ENCODE measurements around the gene RPF1.
A peak's percentile ranks its signal among the peaks of the same experiment; 100 is the strongest.

- TF ChIP-seq SP1 (IDR thresholded peaks at IDR 0.05), result no peak
- TF ChIP-seq BHLHE40 (IDR thresholded peaks at IDR 0.05; ENCODE audit: borderline replicate concordance), result no peak
- peak; percentile 71 for TF ChIP-seq ZNF384 (IDR thresholded peaks at IDR 0.05)
- TF ChIP-seq L3MBTL2 (conservative IDR thresholded peaks at IDR 0.05), result no peak
- no peak for TF ChIP-seq ARNT (IDR thresholded peaks at IDR 0.05)
Observed at GRCh38 chr1:84509029-84509428, 30.0 kb downstream of the RPF1 start.
